Hematopoietic multipotent progenitor cell treated with erythropoietin and hydrocortisone succinate and interleukin-3 and kit ligand, for 15 days (in vitro differentiated cells): ENCODE data around the gene FAIM.
"Not testable (repeated sequence)": the region's sequence is repeated elsewhere in the genome, so short reads cannot be mapped to it uniquely, and the experiment has no call there.

Experiments
- DNase-seq: peaks from one replicate; pipeline ENCODE4 v3.0.0-alpha.2; 2015; ENCODE audit warnings: low spot score

The FAIM gene

GRCh38 chr3:138680974-138681373 is 72.4 kb downstream of the FAIM start:
- not testable (repeated sequence) for DNase-seq

DNA sequence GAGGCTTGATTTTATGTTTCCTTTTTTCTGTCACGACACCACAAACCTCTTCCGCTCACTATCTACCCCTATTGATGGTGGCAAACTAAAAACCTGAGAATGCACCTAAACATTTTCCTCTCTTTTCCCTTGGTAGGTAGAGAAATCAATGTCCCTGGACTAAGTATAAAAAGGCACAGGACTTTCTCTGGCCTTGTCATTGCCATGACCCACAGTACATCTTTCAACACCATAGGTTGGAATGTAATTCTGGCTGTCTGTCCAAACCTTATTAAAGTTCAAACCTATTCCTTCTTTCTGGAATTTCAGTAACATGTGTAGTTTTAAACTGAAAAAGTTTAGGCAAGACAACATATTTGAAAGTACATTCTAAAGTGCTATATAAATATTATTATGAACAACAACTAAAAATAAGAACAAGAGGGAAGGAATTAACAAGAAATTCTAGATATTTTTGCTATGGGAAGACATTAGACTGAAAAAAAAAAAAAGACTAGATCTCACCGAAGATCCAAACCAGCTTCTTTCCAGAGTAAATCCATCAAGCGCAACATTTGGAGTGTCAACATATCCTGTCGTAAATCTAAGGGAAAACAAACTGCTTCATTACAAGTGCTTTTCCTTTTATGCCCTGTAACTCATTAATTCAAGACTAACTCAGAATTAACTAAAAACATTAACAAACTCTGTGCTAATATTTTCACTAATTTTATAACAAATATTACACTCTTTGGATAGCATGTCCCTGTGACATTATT is 73.1 kb downstream of the FAIM start:
- DNase-seq, result no peak

DNA sequence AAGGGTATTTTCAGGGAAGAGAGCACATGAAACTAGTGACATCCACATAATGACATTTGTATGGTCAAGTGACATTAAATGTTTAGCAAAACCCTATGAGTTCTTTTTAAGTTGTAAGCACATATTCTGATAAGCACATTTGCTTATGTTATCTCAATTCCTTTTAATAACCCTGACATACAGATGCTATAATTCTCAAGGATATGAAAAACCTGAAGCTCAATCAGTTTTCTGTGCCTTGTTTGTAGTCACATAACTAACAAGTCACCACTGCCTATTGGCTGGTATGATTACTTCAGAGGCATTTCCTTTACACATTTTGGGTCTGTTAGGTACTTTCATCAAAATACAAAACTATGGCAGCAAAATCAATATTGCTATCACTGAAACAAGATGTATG is 74.1 kb downstream of the FAIM start:
- DNase-seq, result no peak
